K562 (cell line): Measurements from ENCODE around the gene SNX33. TPM values are rescaled to one million over a fixed set of nuclear protein-coding genes. Genes with fewer than 3 reads are reported as not detected.

Source experiments
- ARID4B ChIP-seq: sonication (generic); formaldehyde crosslinking; IDR thresholded peaks from 2 replicates; pipeline ENCODE4 v1.8.0; 2022; ENCODE audit warnings: mild to moderate bottlenecking, missing genetic modification reagents
- FOXK1 ChIP-seq: sonication (generic); formaldehyde crosslinking; IDR thresholded peaks from 2 replicates; pipeline ENCODE4 v1.8.0; 2022; ENCODE audit warnings: missing genetic modification reagents, mild to moderate bottlenecking, borderline replicate concordance
- HMBOX1 ChIP-seq: sonication (generic); IDR thresholded peaks from 2 replicates; pipeline ENCODE4 v1.6.1; 2016
- KDM5B ChIP-seq: fragments of 200-600 bp; sonication (generic); IDR thresholded peaks from 2 replicates; pipeline ENCODE4 v1.6.1; 2012; ENCODE audit warnings: low read depth, mild to moderate bottlenecking, moderate library complexity, low read length, control low read depth, inconsistent platforms; ENCODE audit not compliant: insufficient replicate concordance
- MITF ChIP-seq: IDR thresholded peaks from 2 replicates; pipeline ENCODE4 v1.6.1; 2014; ENCODE audit warnings: antibody characterized with exemption
- SNAPC5 ChIP-seq: fragments of 250-450 bp; sonication (Bioruptor Pico); IDR thresholded peaks from 2 replicates; pipeline ENCODE4 v1.8.0; 2021; ENCODE audit warnings: moderate library complexity, mild to moderate bottlenecking, inconsistent platforms
- SREBF2 ChIP-seq: sonication (generic); formaldehyde crosslinking; IDR thresholded peaks from 2 replicates; pipeline ENCODE4 v1.4.0; 2020; ENCODE audit warnings: mild to moderate bottlenecking, missing genetic modification reagents
- ZNF263 ChIP-seq: sonication (generic); formaldehyde crosslinking; IDR thresholded peaks from 2 replicates; pipeline ENCODE4 v1.8.0; 2022; ENCODE audit warnings: mild to moderate bottlenecking, missing genetic modification reagents, borderline replicate concordance
- polyA plus RNA-seq, 8 experiments: library from polyadenylated mRNA; depleted of rRNA in 4 of 8; stranded (reverse) in 5 of 8; unstranded in 3 of 8; fragments of >200 nt; fragmentation: Nextera tagmentation in 2 of 8; fragmentation: Illumina TruSeq in 1 of 8; extraction: Ambion mirVana in 2 of 8; extraction: Trizol in 1 of 8; gene quantifications; 2 replicates each; pipeline versions ENCODE4 v1.2.1 to v1.2.3, GENCODE V29; 2011 to 2014; ENCODE audit warnings: inconsistent platforms in 1 of 8, missing spikeins in 1 of 8
- total RNA-seq, 7 experiments: library from RNA; depleted of rRNA in 6 of 7; stranded (reverse); fragments of >200 nt in 6 of 7; fragmentation: Illumina TruSeq in 2 of 7; extraction: Trizol in 2 of 7; gene quantifications; 2 replicates each; pipeline versions ENCODE4 v1.2.1 to v1.2.3, GENCODE V29; 2011 to 2021; ENCODE audit warnings: low replicate concordance in 1 of 7
- TF ChIP-seq, protein P1 (sequence below): fragments of 450-650 bp; IDR thresholded peaks from 2 replicates; pipeline ENCODE4 v1.6.1; 2017; ENCODE audit warnings: antibody characterized with exemption, mild to moderate bottlenecking
- TF ChIP-seq, protein P2 (sequence below): sonication (generic); formaldehyde crosslinking; IDR thresholded peaks from 2 replicates; pipeline ENCODE4 v1.8.1; 2023; ENCODE audit warnings: mild to moderate bottlenecking, missing genetic modification reagents
- TF ChIP-seq, protein P3 (sequence below): fragments of 450-650 bp; formaldehyde crosslinking; IDR thresholded peaks from 2 replicates; pipeline ENCODE4 v1.4.0; 2022; ENCODE audit warnings: missing genetic modification characterization

The SNX33 gene
- total and polyA plus RNA-seq, 9 of the 15 experiments (the other 6 are each of a cell fraction or from before 2014, with no cell fraction given): 1.4 to 14.1 (median 8.2) TPM

GRCh38 chr15:75639709-75640482, 7.8 kb upstream of the SNX33 start, which contains the start of gene IMP3 (continued):
- TF ChIP-seq HMBOX1: no peak; the same call in 1 of the 2 replicates
- TF ChIP-seq, protein P1, sequence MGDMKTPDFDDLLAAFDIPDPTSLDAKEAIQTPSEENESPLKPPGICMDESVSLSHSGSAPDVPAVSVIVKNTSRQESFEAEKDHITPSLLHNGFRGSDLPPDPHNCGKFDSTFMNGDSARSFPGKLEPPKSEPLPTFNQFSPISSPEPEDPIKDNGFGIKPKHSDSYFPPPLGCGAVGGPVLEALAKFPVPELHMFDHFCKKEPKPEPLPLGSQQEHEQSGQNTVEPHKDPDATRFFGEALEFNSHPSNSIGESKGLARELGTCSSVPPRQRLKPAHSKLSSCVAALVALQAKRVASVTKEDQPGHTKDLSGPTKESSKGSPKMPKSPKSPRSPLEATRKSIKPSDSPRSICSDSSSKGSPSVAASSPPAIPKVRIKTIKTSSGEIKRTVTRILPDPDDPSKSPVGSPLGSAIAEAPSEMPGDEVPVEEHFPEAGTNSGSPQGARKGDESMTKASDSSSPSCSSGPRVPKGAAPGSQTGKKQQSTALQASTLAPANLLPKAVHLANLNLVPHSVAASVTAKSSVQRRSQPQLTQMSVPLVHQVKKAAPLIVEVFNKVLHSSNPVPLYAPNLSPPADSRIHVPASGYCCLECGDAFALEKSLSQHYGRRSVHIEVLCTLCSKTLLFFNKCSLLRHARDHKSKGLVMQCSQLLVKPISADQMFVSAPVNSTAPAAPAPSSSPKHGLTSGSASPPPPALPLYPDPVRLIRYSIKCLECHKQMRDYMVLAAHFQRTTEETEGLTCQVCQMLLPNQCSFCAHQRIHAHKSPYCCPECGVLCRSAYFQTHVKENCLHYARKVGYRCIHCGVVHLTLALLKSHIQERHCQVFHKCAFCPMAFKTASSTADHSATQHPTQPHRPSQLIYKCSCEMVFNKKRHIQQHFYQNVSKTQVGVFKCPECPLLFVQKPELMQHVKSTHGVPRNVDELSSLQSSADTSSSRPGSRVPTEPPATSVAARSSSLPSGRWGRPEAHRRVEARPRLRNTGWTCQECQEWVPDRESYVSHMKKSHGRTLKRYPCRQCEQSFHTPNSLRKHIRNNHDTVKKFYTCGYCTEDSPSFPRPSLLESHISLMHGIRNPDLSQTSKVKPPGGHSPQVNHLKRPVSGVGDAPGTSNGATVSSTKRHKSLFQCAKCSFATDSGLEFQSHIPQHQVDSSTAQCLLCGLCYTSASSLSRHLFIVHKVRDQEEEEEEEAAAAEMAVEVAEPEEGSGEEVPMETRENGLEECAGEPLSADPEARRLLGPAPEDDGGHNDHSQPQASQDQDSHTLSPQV: no peak
- TF ChIP-seq SREBF2 (CRISPR knock-in tag): no peak
- TF ChIP-seq, protein P2, sequence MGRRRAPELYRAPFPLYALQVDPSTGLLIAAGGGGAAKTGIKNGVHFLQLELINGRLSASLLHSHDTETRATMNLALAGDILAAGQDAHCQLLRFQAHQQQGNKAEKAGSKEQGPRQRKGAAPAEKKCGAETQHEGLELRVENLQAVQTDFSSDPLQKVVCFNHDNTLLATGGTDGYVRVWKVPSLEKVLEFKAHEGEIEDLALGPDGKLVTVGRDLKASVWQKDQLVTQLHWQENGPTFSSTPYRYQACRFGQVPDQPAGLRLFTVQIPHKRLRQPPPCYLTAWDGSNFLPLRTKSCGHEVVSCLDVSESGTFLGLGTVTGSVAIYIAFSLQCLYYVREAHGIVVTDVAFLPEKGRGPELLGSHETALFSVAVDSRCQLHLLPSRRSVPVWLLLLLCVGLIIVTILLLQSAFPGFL (CRISPR knock-in tag): no peak
- TF ChIP-seq, protein P3, sequence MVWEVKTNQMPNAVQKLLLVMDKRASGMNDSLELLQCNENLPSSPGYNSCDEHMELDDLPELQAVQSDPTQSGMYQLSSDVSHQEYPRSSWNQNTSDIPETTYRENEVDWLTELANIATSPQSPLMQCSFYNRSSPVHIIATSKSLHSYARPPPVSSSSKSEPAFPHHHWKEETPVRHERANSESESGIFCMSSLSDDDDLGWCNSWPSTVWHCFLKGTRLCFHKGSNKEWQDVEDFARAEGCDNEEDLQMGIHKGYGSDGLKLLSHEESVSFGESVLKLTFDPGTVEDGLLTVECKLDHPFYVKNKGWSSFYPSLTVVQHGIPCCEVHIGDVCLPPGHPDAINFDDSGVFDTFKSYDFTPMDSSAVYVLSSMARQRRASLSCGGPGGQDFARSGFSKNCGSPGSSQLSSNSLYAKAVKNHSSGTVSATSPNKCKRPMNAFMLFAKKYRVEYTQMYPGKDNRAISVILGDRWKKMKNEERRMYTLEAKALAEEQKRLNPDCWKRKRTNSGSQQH (CRISPR knock-in tag): no peak
- no peak; the same call in 1 of the 2 replicates for TF ChIP-seq MITF
- TF ChIP-seq ARID4B (CRISPR knock-in tag): peak; percentile 98
- peak; percentile 85 for TF ChIP-seq ZNF263 (CRISPR knock-in tag)
- TF ChIP-seq FOXK1 (CRISPR knock-in tag): peak; percentile 36; the same call in 1 of the 2 replicates
- peak; percentile 98 for TF ChIP-seq KDM5B
- TF ChIP-seq SNAPC5: no peak
